RWPE1 (cell line): ENCODE results near the gene PAPPA.

ENCODE experiments used
- CTCF ChIA-PET: fragments of 350-600 bp; sonication (Branson Sonifier 250); formaldehyde crosslinking; extraction: SDS; loops from one replicate; lab custom pipeline; 2021; lab: Yijun Ruan, JAX
- POLR2A ChIA-PET: fragments of 400-600 bp; formaldehyde crosslinking; extraction: SDS; loops from one replicate; lab custom pipeline; 2020; ENCODE audit warnings: antibody characterized with exemption; ENCODE audit not compliant: low non-redundant PET; lab: Yijun Ruan, JAX
- DNase-seq: peaks from one replicate; pipeline ENCODE4 v3.0.0; 2012; ENCODE audit warnings: low spot score
- H3K27ac ChIP-seq: fragments of 450-650 bp; 2 replicates; pipeline ENCODE4 v1.5.1; 2017
- TF ChIP-seq, protein P1 (sequence below): fragments of 450-650 bp; conservative IDR thresholded peaks from 2 replicates; pipeline ENCODE4 v1.5.1; 2017; ENCODE audit warnings: low read depth, mild to moderate bottlenecking

PAPPA gene

GRCh38 chr9:116278326-116278725 is 124.7 kb downstream of the PAPPA start:
- ChIA-PET CTCF (interaction anchor here (0.7 kb wide), 1 partner anchor 383 kb away, joined by 3 read pairs; no protein-coding TSS in a partner anchor), POLR2A (no interaction called here)
- no peak overlapping the region for H3K27ac ChIP-seq
- TF ChIP-seq, protein P1, sequence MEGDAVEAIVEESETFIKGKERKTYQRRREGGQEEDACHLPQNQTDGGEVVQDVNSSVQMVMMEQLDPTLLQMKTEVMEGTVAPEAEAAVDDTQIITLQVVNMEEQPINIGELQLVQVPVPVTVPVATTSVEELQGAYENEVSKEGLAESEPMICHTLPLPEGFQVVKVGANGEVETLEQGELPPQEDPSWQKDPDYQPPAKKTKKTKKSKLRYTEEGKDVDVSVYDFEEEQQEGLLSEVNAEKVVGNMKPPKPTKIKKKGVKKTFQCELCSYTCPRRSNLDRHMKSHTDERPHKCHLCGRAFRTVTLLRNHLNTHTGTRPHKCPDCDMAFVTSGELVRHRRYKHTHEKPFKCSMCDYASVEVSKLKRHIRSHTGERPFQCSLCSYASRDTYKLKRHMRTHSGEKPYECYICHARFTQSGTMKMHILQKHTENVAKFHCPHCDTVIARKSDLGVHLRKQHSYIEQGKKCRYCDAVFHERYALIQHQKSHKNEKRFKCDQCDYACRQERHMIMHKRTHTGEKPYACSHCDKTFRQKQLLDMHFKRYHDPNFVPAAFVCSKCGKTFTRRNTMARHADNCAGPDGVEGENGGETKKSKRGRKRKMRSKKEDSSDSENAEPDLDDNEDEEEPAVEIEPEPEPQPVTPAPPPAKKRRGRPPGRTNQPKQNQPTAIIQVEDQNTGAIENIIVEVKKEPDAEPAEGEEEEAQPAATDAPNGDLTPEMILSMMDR, result no peak
- no peak for DNase-seq

GRCh38 chr9:116279230-116279629 is 125.6 kb downstream of the PAPPA start:
- DNase-seq, result no peak
- CTCF ChIA-PET, result interaction anchor here (0.5 to 0.6 kb wide), 2 partner anchors 379 to 686 kb away, joined by 3 to 5 read pairs; no protein-coding TSS in a partner anchor
- no peak overlapping the region for H3K27ac ChIP-seq
- POLR2A ChIA-PET, result no interaction called here
- TF ChIP-seq, protein P1, result no peak

DNA sequence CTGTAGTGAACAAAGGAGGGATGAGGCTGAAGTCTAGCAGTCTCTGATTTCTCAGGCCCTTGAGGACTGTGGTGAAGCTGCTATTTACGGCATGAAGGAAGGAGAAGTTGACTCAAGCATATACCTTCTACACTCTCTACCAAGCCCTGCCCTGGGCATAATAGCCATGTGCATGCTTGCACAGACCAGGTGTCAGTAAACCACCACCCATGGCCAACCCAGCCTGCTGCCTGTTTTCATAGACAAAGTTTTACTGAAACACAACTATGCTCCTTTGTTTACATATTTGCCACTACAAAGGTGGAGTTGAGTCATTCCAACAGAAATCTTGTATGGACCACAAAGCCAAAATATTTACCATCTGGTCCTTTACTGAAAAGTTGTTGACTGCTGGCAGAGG is 126.9 kb downstream of the PAPPA start:
- CTCF ChIA-PET, result interaction anchor here (0.6 kb wide), 1 partner anchor 50 kb away, joined by 3 read pairs; no protein-coding TSS in a partner anchor
- DNase-seq, result no peak
- no peak overlapping the region for H3K27ac ChIP-seq
- TF ChIP-seq, protein P1, result no peak
- POLR2A ChIA-PET, result no interaction called here

- H3K27ac ChIP-seq, result no peak overlapping the region
- DNase-seq, result no peak
- TF ChIP-seq, protein P1, result no peak
- ChIA-PET CTCF (no interaction called here), POLR2A (no interaction called here)
These were observed 129.0 kb downstream of the PAPPA start for GRCh38 chr9:116282597-116282996.

- TF ChIP-seq, protein P1, result no peak
- CTCF ChIA-PET, result interaction anchor here (0.6 kb wide), 1 partner anchor 138 kb away, joined by 4 read pairs; no protein-coding TSS in a partner anchor
- H3K27ac ChIP-seq, result no peak overlapping the region
- POLR2A ChIA-PET, result no interaction called here
- no peak for DNase-seq
These were observed 130.9 kb downstream of the PAPPA start for GRCh38 chr9:116284518-116284917.

GRCh38 chr9:116285320-116285719 is 131.7 kb downstream of the PAPPA start:
- TF ChIP-seq, protein P1, result no peak
- no peak overlapping the region for H3K27ac ChIP-seq
- DNase-seq, result no peak
- ChIA-PET CTCF (interaction anchor here (0.7 kb wide), 1 partner anchor 172 kb away, joined by 3 read pairs; no protein-coding TSS in a partner anchor), POLR2A (no interaction called here)
